22Rv1 (cell line): ENCODE measurements around the gene UBL7.

Source experiments
- CTCF ChIP-seq: fragments of 450-650 bp; IDR thresholded peaks from 2 replicates; pipeline ENCODE4 v1.5.1; 2017; ENCODE audit warnings: mild to moderate bottlenecking
- ZFX ChIP-seq: fragments of 450-650 bp; IDR thresholded peaks from 2 replicates; pipeline ENCODE4 v1.6.1; 2017; ENCODE audit warnings: antibody characterized with exemption, borderline replicate concordance

DNA sequence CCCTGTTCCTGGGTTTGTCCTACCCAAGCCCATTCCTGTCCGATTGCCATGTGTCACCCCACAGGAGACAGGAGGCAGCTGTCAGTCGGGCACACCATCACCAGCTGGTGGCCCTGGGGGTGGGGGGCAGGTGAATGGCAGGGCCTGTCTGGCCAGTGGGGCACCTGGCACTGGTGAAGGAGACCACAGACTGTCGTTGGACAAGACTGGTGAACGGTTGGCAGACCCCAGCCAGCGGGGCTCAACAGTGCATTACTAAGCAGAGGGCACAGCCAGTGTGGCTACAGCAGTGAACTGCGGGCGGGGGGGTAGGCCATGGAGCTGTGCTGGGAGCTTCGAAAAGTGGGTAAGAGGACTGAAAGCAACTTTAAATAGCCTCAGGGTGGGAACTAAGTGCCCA, 29.3 kb downstream of the UBL7 start:
- TF ChIP-seq CTCF (no peak), ZFX (no peak)
